ENCODE data around the gene VCPKMT. TPM values are rescaled to one million over a fixed set of nuclear protein-coding genes. Genes with fewer than 3 reads are reported as not detected.

VCPKMT gene
- polyA plus RNA-seq, 2 of the 4 experiments (the other 2 are of a cell fraction): 8.0 to 12.2 TPM

- no peaks in the 10 kb centered on the region for H3K4me1 ChIP-seq
- H3K4me2 ChIP-seq: no peak overlapping the region
- H3K4me3 ChIP-seq: no peak overlapping the region
- no peak for TF ChIP-seq EHF (CRISPR knock-in tag; IDR thresholded peaks at IDR 0.05)
- no peak for TF ChIP-seq JUN (IDR thresholded peaks at IDR 0.05)
- no peak for TF ChIP-seq JUNB (IDR thresholded peaks at IDR 0.05)
- TF ChIP-seq BCL3 (IDR thresholded peaks at IDR 0.05): no peak
- TF ChIP-seq ESRRA (IDR thresholded peaks at IDR 0.05; ENCODE audit: borderline replicate concordance, low read length): no peak
- no peak for TF ChIP-seq POLR2A (IDR thresholded peaks at IDR 0.05; ENCODE audit: low read length)
- no peak for TF ChIP-seq RAD21 (conservative IDR thresholded peaks at IDR 0.05 in 1 of 2, IDR thresholded peaks at IDR 0.05 in 1 of 2)
- no peak for TF ChIP-seq HMGXB4 (CRISPR knock-in tag; IDR thresholded peaks at IDR 0.05; ENCODE audit: borderline replicate concordance)
- no peak for TF ChIP-seq CBX2 (IDR thresholded peaks at IDR 0.05; ENCODE audit: borderline replicate concordance, low read depth)
- no peak for TF ChIP-seq CTCF (IDR thresholded peaks at IDR 0.05)
- TF ChIP-seq SMC3 (IDR thresholded peaks at IDR 0.05): no peak
- no peak for TF ChIP-seq PBX3 (IDR thresholded peaks at IDR 0.05)
- TF ChIP-seq CEBPB (IDR thresholded peaks at IDR 0.05): no peak
- H3K27ac ChIP-seq: no peak overlapping the region
- H3K9me3 ChIP-seq: no peaks in the 10 kb centered on the region
- FAIRE-seq: no peak
- ATAC-seq: no peak
- ChIA-PET CTCF (interaction anchor here (1.4 kb wide), 1 partner anchor 260 kb away, joined by 4 read pairs; no protein-coding TSS in a partner anchor), POLR2A (no interaction called here)
- no peak for DNase-seq (ENCODE audit: low read depth in 1 of 2, low spot score in 1 of 2)
- 88% methylated on average over 6 of the region's 6 CpGs for WGBS (ENCODE audit: missing lambda C conversion rate)
These were observed 5.9 kb upstream of the VCPKMT start for GRCh38 chr14:50122291-50122690.

GRCh38 chr14:50121486-50121885, 5.1 kb upstream of the VCPKMT start:
- WGBS (ENCODE audit: missing lambda C conversion rate): 92% methylated on average over 5 of the region's 5 CpGs
- ATAC-seq (no peak), DNase-seq (ENCODE audit: low read depth in 1 of 2, low spot score in 1 of 2) (no peak), FAIRE-seq (peak; percentile 28)
- H3K4me1 ChIP-seq: peaks cover 4% of the 10 kb centered on the region; the same call in 1 of the 3 replicates
- CTCF ChIA-PET: interaction anchor here (1.3 to 1.4 kb wide), 2 partner anchors 16 to 260 kb away, joined by 3 to 4 read pairs; no protein-coding TSS in a partner anchor
- H3K9me3 ChIP-seq: no peaks in the 10 kb centered on the region
- TF ChIP-seq HMGXB4 (CRISPR knock-in tag; IDR thresholded peaks at IDR 0.05; ENCODE audit: borderline replicate concordance) (no peak), HDAC2 (IDR thresholded peaks at IDR 0.05) (no peak)
- POLR2A ChIA-PET: no interaction called here
- no peak overlapping the region for H3K4me2 ChIP-seq
- H3K27ac ChIP-seq: no peak overlapping the region
- H3K4me3 ChIP-seq: no peak overlapping the region

GRCh38 chr14:50117456-50117855, 1.1 kb upstream of the VCPKMT start:
- H3K4me1 ChIP-seq: peaks cover 16% of the 10 kb centered on the region
- 93% methylated on average over 2 of the region's 2 CpGs for WGBS (ENCODE audit: missing lambda C conversion rate)
- no peak overlapping the region for H3K27ac ChIP-seq
- ATAC-seq (no peak), DNase-seq (ENCODE audit: low read depth in 1 of 2, low spot score in 1 of 2) (no peak), FAIRE-seq (no peak)
- no peak overlapping the region for H3K4me2 ChIP-seq
- ChIA-PET CTCF (interaction anchor here (0.6 to 3.0 kb wide), 5 partner anchors 9 to 263 kb away, joined by 3 to 17 read pairs (median 4); no protein-coding TSS in a partner anchor), POLR2A (interaction anchor here (1.0 to 2.1 kb wide), 2 partner anchors 9 to 255 kb away, joined by 4 to 19 read pairs; no protein-coding TSS in a partner anchor)
- no peak overlapping the region for H3K4me3 ChIP-seq
- H3K9me3 ChIP-seq: no peaks in the 10 kb centered on the region
- no peak for TF ChIP-seq SMC3 (IDR thresholded peaks at IDR 0.05)
- no peak for TF ChIP-seq RCOR1 (IDR thresholded peaks at IDR 0.05; ENCODE audit: low read depth, low read length)
- TF ChIP-seq POLR2AphosphoS2 (conservative IDR thresholded peaks at IDR 0.05; ENCODE audit: low read length): no peak
- no peak for TF ChIP-seq FOSB (CRISPR knock-in tag; IDR thresholded peaks at IDR 0.05)
- TF ChIP-seq NFE2L2 (conservative IDR thresholded peaks at IDR 0.05; ENCODE audit: low read length): no peak
- no peak for TF ChIP-seq CEBPB (IDR thresholded peaks at IDR 0.05)
- no peak for TF ChIP-seq REST (IDR thresholded peaks at IDR 0.05)
- no peak for TF ChIP-seq EP300 (IDR thresholded peaks at IDR 0.05)
- TF ChIP-seq CHD2 (IDR thresholded peaks at IDR 0.05; ENCODE audit: low read length, partially characterized antibody): no peak
- TF ChIP-seq SREBF2 (IDR thresholded peaks at IDR 0.05): no peak
- no peak for TF ChIP-seq FOXS1 (CRISPR knock-in tag; IDR thresholded peaks at IDR 0.05)

Measured in A549 (cell line).